GF-D8 (cell line): ENCODE measurements around the gene PHF14.
"Not testable (repeated sequence)": the region's sequence is repeated elsewhere in the genome, so short reads cannot be mapped to it uniquely, and the experiment has no call there.

Experiments
- DNase-seq: peaks from one replicate; lab custom pipeline; 2025; lab: John Stamatoyannopoulos, UW

PHF14 gene

DNA sequence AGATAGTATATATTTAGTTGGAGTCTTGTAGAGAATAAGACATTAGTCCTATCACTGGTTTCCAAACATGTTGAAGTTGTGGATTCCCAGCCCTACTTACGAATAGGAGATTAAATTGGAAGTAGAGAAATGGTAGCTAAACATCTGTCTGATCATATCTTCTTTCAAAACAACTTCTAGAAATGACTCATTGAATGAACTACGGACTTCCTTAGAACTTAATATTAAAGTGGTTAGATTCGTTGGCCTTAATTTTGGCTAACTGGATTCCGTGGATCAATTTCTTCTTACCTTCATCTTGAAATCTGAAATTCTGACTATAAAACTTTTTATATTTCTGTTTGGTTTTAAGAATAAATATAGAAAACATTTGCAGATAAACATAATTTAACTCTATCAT lies 3.4 kb downstream of the PHF14 start:
- DNase-seq = no peak

DNA sequence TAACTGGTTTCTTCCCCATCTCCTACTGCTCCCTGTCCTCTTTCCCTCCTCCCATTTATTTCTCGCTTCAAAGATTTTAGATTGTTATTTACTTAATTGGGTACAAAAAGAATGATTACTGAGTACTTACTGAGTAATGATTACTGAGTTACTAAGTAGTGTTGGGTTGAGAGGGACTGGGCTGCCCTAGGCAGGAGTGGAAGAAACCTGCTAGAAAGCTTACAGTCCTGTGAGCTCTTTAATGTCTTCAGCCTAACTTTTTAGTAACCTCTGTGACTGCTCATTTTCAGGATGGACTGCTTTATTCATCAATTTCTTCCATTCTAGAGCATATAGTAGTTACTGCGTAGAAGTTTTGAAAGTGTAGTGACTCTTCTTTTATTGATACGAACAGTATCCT lies 7.6 kb downstream of the PHF14 start:
- DNase-seq = no peak

DNA sequence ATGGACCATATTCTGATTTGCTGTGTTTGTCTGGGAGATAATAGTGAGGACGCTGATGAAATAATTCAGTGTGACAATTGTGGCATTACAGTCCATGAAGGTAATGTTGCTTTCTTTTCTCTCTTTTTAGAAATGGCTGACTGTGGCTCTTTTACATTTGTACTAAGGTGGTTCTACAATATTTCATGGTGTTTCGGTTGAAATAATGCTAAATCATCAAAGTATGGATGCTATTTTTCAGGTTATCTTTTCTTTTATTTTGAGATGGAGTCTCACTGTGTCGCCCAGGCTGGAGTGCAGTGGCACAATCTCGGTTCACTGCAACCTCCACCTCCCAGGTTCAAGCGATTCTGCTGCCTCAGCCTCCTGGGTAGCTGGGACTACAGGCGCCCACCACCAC lies 17.1 kb downstream of the PHF14 start:
- not testable (repeated sequence) for DNase-seq

DNA sequence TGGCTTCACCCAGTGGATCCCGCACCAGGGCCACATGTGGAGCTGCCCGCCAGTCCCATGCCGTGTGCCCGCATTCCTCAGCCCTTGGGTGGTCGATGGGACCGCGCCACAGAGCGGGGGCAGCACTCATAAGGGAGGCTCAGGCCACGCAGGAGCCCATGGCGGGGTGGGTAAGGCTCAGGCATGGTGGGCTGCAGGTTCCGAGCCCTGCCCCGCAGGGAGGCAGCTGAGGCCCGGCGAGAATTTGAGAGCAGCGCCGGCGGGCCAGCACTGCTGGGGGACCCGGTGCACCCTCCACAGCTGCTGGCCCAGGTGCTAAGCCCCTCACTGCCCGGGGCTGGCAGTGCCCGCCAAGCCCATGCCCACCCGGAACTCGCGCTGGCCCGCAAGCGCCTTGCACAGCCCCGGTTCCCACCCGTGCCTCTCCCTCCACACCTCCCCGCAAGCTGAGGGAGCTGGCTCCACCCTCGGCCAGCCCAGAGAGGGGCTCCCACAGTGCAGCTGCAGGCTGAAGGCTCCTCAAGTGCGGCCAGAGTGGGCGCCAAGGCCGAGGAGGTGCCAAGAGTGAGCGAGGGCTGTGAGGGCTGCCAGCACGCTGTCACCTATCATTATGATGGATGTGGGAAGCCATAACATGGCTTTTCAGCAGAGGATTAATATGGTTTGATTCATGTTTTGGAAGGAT lies 22.0 kb downstream of the PHF14 start:
- DNase-seq = not testable (repeated sequence)

DNA sequence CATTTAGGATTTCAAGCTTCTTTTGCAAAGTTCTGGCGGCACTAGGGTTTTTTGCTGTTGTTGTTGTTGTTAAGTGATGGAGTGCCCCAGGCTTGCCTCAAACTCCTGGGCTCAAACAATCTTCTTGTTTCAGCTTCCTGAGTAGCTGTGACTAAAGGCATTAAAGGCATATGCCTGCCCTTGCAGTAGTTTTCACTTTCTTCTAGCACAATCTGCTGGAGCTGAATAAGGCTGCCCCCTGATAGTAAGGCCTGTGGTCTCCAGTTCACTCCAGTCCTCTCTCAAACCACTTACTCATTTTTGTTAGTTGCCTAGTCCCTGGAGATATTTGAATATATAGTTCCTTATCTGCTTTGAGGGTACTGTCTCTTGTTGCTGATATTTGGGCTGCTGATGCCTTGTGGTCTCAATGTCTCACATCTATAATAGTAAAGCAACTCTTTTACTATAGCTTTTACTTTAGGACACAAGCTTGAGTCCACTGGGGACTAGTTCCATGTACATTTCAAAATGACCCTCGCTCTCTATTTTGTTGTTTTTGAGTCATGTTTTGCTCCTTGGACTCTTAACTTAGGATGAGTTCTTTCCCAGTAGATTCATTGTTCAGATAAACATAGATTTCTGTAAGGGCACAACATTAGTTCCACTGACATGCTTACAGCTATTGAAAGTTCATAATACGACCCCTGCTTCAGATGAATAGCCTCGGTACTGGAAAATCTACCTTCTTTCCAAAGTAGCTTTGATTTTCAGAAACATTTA lies 25.5 kb downstream of the PHF14 start:
- DNase-seq = no peak

DNA sequence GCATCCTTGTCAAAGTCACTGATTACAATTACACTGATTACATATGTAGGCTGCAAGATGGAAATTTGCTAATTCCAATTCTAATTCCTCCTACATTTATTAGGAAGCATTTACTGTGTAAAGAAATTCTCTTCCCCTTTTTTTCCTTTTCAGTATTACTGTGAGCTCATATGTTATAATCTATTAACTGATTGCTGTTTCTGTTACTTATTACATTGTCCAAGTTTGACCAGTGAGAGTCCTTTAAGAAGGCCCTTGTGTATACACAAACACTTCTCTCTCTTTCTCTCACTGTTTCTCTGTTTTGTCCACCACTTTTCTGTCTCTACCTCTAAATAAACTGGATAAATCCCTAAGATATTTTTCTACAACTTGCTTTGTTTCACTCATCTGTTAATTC lies 31.5 kb downstream of the PHF14 start:
- DNase-seq = no peak

DNA sequence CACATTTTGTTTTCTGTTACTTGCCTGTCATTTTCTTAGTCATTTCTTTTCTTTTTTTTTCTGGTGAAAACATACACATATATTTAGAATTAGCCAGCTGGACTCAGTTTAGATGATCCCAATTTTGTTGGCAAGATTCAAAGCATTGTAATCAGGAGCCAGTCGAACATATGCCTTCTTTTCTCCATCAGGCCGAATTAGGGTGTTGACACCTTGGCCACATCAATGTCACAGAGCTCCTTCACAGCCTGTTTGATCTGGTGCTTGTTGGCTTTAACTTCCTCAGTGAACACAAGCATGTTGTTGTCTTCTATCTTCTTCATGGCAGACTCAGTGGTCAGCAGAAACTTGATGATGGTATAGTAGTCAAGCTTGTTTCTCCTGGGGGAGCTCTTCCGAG lies 32.6 kb downstream of the PHF14 start:
- no peak for DNase-seq

DNA sequence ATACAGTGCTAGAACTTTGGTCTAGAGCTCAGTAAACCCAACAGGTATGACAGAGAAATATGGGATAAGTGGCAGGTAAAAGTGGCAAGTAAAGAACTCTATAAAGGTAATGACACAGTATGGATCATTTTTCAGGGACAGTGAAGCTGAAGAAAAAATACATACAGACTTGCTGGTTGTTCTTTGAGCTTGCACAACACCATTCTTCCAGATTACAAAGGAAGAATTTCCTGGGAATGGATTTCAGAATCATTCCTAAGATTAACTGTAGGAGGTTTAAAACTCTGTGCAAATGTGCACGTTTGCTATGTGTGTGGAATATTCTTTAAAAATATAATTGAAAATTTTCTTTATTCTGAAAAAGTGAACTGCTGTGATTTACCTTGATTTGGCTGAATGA lies 36.0 kb downstream of the PHF14 start:
- no peak for DNase-seq

DNA sequence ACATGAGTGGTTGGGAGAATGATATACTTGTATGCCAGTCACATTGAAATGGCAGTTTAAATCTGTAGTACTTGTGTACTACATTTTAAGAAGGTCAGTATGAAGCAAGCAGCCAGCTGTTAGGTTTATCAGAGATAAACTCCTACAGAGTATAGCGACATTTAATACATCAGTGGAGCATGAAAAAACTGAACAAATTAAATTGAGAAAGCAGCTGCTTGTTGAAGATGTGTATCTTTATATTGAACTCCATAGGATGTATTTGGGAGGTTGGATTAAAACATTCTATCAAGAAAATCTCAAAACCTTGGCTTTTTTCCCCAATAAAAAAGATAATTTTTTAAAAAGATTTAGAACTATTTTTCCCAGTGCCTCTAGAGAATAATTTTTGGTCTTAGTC lies 47.8 kb downstream of the PHF14 start:
- DNase-seq = no peak

DNA sequence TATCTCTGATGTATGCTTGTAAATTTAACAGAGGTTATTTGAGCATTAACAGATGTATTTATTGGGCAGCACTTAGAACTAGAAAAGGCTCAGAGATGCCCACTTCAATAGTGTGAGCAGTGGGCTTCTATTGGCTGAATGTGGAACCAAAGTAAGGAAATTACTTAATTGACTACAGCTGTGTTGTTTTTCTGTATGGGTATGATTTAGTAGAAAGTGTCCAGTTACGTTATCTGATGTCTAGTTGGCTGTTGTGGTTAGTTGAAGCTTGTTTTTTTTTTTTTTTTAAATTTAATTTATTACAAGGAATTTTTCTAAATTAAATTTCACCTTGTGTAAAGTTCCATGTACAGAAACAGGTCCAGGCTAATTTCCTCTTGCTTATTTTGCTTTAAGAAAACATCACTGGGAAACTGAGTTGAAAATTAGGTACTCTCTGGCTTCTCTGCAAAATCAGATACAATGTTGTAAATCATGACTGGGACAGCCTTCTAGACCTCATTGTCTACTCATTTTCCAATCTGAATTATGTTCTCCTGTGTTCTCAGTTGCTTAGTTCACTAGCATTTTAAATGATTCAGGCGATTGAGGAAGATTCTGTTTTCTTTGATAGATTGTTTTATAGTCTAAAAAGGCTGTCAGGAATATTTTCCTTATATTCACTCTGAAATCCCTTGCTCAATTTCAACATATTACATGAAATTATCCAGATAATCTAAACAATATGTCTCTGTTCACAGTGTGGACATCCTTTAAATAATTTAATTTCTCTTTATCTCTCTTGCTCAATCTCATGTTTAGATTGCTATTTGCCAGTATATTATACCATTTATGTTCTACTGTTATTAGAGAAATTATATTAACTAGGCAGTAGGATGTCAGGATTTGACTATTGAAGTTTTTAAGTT lies 53.0 kb downstream of the PHF14 start:
- DNase-seq = no peak

DNA sequence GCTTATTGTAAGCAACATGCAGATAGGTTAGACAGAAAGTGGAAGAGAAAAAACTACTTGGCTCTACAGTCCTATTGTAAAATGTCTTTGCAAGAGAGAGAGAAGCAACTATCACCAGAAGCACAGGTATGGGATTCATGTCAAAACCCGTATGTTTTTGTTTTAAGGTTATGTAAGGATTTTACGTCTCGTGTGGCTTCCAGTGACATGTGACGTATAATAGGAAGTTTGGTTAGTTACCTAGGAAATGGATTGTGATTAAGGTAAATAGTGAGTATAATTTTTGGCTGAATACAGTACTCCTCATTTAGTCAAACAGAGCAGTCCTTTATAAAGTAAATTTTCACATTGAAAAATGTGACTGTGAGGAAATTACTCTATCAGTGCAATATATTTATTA lies 62.0 kb downstream of the PHF14 start:
- DNase-seq = no peak

DNA sequence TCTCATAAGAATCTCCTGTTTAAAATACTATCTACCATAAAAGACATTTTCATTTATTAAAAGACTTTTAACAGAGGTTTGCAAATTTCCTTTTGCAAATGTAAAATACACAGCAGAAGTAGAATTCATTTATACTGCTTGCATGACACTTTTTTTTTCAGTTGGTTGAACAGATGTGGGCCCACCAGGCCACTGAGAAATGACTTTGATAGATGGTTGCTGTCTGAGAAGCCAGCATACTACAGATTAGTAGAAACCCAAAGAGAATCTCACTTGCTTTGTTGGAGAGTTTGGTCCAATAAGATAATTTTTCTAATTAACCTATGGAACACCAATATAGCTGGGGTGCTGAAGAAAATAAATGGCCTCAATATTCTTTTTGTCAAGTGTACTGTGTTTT lies 66.3 kb downstream of the PHF14 start:
- DNase-seq = no peak

DNA sequence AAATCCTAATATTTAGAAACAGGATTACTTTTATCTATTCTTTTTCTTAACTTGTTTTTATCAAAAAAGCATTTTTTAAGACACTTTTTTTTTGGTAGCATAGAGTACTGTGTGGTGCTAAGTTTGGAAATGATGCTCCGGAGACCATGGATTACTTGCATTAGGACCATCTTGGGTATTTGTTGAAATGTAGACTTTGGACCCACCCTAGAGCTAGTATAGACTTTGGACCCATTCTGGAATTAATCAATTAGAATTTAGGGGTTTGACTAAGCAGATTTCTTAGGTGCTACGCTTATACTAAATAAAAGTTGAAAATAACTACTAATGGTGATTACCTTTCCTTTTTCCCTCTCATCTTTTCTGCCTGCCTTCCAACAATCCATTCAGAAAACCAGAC lies 80.4 kb downstream of the PHF14 start:
- DNase-seq = no peak

DNA sequence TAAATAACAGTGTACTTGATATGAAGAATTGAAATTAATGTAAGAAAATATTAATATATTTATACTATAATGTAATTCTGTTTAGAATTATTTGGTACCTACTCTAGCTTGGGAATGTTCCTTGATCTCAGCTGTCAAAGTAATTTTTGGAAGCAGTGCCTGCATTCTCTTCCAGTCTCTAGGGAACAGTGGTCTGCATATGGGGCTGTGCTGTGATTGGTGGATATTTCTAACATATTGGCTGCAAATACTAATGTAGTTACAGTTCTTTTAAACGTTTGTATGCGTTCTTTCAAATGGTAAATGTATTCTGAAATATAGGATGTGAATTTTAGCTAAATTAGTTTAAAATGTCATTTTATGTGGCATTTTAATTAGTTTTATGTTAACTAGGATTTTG lies 87.2 kb downstream of the PHF14 start:
- no peak for DNase-seq

DNA sequence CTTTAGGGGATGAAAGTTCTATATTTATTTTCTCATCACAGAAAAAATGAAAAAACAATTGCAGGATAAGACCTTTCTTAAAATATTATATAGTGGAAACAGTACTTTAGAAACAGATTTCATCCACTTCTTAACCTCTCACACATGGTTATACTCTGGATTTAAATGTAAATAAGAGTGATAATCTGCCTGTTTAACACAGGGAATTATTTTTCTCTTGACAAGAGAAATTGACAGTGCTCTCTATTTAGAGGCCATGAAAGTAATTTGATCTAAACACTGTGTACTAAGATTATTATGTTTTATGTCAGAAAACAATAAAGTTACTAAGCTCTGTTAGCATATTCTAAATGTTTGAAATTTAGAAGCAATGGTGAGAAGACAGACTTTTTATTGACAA lies 88.4 kb downstream of the PHF14 start:
- no peak for DNase-seq

DNA sequence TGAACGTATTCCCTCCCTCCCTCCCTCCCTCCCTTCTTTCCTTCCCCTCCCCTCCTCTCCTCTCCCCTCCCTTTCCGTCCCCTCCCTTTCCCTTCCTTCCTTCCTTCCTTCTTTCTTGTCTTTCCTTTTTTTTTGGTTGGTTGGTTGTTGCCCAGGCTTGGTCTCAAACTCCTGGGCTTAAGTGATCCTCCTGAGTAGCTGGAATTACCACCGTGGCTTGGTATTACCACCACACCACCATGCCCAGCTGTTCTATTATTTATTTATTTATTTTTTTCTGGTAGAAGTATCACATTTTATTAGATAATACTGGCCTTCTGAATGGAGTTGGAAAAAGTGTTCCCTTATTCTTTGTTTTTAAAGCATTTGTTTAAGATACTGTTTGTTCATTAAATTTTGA lies 95.9 kb downstream of the PHF14 start:
- no peak for DNase-seq

DNA sequence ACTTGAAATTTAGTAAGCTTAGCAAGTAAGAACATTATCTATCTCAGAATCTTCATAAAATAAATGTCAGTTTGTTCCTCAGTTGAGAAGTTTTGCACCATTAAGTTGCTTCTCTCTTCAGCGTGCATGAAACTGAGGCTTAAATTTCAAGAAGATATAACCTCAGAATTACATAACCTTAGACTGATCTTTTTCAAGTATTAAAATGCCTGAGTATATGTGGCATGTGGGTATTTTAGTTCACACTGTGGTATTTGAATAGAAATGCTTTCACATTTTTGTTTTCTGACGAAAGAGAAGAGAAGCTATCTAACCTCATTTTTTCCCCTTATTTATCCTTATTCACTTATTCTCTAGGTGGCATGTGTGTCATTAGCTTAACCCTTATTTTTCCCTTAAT lies 104.1 kb downstream of the PHF14 start:
- DNase-seq = no peak

DNA sequence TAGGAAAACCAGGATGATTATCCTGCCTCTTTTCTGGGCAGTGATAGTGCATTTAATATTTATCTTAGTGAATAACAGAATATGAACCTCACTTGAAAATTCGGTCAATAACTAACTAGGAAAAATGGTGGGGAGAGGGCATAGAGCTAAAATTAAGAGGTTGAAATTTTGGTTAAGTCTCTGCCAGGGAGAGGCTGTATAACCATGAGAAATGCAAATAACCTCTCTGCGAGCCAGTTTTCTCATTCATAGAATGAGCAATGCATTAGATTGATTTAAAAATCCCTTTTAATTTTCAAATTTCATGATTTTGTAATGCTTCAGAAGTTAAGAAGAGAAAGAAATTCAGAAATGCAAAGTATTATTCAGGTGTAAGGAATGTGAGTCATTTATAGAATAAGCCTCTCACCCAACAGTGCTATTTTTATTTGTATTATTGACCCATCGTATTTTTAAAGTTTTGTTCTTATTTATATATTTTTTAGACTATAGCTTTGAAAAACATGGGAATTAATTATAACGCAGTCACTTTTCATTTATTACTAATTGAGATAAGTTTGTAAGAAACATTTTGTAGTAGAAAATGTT lies 104.7 kb downstream of the PHF14 start:
- no peak for DNase-seq

DNA sequence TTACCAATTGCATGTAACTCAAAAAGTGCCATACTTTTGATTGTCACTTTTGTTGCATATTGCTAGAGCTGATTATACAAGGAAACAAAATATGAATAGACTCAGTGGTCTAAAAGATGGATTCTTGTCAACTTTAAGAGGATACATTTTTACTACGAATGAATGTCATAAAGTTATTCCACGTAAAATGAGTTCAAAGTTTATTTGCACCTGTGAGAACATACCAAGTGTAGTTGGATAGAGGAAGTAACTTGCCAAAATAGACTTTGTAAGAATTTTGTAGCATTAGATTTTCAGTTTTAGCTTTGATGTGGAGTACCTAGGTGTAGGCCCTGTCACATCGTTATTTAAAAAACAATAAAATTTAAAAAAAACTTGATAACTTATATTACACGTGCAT lies 106.2 kb downstream of the PHF14 start:
- DNase-seq = no peak

DNA sequence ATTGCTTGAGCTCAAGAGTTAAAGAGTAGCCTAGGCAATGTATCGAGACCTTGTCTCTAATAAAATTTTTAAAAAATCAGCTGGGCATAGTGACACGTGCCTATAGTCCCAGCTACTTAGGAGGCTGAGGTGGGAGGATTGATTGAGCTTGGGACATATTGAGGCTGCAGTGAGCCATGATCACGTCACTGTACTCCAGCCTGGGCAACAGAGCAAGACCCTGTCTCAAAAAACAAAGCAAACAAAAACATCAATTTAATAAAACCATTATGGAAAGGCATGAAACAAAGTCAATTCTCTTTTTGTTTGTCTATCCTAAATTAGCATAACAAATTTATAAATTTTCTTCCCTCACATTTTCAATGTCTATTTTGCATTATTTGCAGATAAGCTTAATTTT lies 108.4 kb downstream of the PHF14 start:
- DNase-seq = no peak

DNA sequence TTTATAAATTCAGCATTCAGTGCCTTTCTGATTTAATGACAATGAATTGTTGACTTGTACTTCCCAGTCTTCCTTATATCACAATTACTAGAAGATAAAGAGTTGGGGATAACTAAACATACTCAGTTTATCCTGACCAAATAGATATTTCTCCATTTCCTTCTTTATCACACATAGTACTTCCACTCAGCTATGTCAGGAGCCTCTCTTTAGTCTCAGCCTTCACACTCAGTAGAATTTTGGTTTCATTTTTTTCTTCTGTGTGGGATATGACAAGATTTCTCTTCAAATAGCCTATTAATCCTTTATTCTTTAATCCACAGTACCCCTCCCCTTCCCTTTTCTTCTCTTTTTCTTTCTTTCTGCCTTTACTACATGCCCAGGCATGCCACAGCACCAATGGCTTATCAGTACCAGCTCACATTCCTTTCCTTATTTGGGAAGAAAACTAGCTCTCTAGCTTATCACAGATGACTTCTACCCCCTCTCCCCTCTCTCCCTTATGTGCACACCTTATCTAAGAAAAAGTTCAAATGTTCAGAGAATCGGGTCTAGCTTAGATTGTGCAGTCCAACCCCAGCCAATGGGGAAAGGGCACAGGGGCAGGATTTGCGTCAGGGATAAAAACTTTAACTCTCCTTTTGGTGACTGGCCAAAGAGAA lies 109.0 kb downstream of the PHF14 start:
- DNase-seq = no peak

DNA sequence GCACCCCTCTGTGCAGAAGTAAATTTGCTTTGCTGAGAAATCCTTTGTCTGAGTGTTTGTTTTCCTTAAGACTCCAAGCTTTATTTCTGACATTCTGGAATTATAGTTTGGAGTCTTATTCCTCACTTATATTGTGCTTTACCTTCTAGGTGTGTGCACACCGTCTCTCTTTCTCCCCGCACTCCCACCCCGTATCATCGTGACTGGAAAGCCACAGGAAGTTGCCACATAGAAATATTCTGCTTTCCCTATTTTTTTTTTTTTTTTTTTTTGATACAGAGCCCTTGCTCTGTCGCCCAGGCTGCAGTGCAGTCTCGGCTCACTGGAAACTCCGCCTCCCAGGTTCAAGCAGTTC lies 109.5 kb downstream of the PHF14 start:
- DNase-seq = no peak
